Ramos (cell line): ENCODE measurements around the gene NR0B1.

Experiments
- in situ Hi-C: fragments of 300-500 bp; cut with MboI; formaldehyde crosslinking; loops from one replicate; pipeline ENCODE4 v1.14.3; 2022; ENCODE audit warnings: low sequenced_read_pairs; ENCODE audit not compliant: unreplicated experiment

The NR0B1 gene

DNA sequence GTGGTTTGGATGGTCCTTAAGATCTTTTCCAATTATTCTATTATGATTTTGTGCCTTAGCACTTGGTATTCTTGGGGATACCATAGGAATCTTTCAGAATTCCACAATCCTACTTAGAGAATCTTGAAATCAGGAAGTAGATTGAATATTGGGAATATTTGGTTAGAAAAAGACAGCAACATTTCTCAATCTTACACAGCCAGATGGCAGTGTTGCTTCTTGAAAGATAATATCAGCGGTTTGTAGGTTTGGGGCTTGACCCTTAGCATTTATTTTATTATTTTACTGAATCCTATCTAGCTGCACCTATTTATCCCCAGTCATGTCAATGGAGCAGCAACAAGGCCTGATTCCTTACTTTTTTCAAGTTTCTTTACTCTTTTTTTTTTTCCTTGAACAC lies 33.7 kb downstream of the NR0B1 start:
- in situ Hi-C loops: no loop called here

DNA sequence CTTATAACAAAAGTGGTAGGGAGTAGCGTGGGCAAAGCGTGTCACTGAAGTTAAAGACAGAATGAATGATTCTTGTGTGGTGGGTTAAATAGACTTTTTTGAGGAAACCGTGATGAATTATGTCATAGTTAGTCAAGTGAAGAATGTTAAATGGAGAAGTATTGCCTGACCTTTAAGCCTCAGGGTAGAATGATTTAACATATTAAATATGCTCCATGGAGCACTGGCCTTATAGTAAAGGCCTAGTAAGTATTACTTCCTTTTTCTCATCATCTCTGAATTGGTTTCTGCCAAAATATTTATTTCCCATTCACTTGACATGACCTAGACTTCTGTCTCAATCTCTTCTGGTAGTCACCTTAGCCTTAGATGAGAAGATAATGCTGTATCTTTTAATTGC lies 38.6 kb downstream of the NR0B1 start:
- in situ Hi-C loops: no loop called here

DNA sequence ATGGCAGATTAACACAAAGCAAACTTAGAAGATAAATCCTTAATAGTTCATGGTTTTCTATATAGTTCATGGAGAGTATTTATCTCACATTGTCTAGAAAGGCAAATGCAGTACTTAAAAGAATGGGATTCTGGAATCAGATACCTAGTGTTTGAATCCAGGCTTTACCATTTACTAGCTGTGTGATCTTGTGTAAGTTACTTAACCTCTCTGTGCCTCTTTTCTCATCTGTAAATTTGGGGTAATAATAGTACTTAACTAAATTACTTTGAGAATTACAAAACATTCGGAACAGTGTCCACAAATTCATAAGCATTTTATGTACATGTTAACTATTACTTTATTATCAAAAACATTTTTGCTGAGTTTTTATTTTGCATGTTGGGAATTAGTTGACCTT lies 46.4 kb downstream of the NR0B1 start:
- in situ Hi-C loops: no loop called here

DNA sequence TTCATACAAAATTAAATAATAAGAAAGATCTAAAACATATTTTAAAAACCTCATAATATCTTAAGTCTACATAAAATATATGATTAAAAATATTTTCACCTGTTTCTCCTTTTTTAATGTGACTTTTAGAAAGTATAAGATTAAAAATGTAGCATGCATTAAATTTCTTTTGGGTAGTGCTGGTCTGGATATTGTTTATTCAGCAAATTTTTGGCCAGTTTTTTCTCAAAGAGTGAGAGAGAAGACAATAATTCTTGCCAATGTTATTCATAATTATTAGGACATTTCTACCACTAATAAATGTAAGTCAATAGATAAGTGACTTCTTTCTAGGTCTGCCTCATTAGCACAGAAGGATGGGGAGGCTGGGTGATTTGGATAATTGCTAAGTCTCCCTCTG lies 48.2 kb downstream of the NR0B1 start:
- in situ Hi-C loops: no loop called here

DNA sequence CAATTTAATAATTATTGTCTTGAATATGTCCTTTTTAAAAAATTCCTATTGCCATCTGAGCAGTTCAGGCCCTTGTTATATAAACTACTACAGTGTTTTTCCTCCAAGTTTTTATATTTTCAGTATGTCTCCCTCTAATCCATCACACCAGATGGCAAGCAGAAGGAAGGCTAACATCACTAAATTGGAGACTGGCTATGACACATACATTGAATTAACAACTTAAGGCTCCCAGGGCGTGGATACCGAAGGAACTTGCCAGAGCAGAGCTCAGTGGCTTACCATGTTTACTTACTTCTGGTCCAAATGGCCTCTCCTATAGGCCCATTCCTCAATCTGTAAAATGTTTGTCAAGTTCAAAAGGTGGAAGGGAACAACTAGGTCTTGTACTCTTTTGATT lies 49.3 kb downstream of the NR0B1 start:
- in situ Hi-C loops: no loop called here
